Measurements from ENCODE around the gene WDR31. TPM values are rescaled to one million over a fixed set of nuclear protein-coding genes. Genes with fewer than 3 reads are reported as not detected.

The WDR31 gene
- total RNA-seq: 0.52 and 0.54 TPM in 2 replicates

DNA sequence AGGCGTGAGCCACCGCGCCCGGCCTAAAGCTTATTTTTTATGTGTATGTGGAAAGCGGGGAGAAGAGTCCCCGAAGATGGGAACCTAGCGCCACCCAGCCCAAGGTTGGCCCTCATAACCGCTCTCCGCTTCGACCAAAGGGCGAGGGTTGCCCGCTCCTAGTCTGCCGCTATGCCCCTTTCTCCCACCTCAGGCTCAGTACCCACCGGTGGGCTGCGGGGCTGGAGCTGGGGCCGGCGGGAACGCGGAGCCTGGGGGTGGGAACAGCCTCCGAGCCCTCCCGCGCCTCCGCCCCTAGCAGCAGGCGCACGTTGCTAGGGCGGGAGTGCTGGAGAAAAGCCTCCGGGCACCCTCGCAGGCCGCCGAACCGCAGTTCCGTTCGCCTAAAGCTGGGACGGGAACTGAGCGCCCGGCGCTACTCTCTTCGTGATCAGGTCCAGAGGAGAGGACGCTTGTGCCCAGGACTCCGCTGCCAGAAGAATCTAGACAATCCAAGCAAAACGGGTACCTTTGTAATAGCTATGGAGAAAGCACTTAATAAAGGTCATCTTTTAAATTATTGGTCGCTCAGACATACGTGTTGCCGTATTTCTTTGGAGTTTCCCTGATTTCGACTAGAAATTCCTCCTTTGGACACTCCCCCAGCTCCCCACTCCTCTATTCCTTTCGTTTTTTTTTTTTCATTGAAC, at the start of gene WDR31:
Gene WDR31 (minus strand): TSS at position 265 of the 689 bp plus-strand sequence. CDS start 8,253 bp downstream, outside the sequence.

DNA sequence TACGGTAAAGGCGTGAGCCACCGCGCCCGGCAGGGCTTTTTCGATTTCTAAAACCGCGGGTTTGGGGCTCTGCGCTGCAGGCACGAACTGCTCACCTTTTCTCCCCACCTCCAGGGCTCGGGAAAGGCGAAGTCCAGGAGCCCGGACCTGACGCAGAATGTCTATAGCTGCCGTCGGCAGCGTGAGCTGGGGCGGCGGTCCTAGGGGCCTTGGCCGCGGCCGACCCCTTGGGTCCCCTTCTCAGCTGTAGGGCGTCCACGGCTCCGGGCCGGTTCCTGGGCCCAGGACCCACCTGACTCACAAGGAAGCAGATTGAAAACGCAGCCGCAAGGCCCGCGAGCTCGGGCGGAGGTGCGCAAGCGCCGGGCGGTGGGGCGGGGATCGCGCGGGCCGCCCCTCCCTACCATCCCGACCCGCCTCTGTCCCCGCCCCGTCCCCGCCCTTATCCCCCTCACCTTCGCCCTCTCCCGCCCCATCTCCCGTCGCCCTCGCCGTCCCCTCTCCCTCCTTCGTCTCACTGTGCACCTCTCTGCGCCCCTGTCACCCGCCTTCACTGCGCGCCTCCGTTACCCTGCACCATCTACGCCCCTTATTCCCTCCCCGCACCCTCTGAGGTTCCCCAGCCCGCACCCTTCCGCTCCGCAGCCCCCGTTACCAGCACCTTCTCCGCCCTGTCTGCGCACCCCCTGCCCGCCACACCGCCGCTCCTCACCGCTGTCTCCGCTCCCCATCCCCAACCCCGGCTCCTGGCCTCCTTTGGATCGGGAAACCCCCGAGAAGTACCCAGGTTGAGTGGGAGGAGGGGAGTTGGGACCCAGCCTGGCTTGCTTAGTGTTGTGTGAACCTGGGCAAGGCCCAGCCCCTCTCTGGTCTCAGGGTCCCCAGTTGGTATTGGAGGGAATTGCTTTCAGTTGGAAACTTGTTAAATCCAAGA, 36.8 kb upstream of the WDR31 start, which contains the start of gene HDHD3:
Gene HDHD3 (minus strand): TSS at position 353 of the 934 bp plus-strand sequence. CDS start 2,632 bp downstream, outside the sequence.

DNA sequence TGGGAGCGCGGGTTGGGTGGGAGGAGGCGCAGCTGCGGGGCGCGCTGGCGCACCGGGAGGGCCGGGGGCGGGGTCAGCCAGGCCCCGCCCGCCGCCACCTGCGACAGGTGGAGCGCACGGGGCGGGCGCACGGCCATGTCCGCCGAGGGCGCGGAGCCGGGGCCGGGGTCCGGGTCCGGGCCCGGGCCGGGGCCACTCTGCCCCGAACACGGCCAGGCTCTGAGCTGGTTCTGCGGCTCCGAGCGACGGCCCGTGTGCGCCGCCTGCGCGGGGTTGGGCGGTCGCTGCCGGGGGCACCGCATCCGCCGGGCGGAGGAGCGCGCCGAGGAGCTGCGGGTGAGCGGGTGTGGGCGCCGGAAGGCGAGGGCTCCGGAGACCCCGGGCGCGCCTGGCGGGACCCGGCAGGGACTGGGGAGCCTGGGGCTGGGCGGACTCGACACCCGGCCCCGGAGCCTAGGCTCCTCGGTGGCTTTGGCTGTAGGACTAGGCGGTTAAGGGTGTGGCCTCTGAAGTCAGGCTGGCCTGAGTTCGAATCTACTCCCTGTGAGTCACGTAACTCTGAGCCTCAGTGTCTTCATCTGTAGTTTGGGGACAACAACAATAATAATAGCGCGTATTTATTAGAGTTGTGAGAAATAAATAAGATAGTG, 9.5 kb upstream of the WDR31 start, which contains the start of gene BSPRY:
Gene BSPRY (plus strand): TSS at position 97 of the 650 bp plus-strand sequence. CDS start 39 bp downstream, at position 136.

DNA sequence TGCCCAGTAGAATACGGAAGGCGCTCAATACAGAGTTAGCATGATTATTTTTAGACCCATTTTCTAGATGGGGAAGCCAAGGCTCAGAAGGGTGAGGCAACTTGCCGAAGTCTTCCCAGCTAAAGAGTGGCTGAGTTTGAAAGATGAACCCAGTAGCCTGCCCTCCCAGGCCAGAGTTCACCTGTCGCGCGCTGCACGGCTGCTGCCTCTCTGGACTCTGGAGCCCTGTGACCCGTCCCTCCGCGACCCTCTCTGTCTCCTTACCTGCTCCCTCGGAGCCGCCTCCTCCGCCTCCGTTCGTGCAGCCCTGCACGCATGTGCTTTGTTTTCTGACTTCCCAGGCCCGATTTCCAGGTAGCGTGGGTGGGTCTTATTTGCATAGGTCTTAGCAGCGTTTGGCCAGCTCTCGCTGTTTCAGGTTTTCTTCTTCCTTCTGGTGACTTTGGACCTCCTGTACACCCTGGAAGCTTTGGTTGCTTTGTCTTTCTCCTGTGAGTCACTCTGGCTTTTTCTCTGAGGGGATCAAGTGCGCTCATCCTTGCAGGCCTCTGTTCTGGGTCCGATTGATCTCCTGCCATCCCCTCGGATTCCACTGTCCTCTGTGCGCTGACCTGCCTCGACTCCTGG, 37.2 kb downstream of the WDR31 start, which contains the start of gene RNF183:
Gene RNF183 (minus strand): TSS at position 585 of the 627 bp plus-strand sequence. CDS start 5,192 bp downstream, outside the sequence.

DNA sequence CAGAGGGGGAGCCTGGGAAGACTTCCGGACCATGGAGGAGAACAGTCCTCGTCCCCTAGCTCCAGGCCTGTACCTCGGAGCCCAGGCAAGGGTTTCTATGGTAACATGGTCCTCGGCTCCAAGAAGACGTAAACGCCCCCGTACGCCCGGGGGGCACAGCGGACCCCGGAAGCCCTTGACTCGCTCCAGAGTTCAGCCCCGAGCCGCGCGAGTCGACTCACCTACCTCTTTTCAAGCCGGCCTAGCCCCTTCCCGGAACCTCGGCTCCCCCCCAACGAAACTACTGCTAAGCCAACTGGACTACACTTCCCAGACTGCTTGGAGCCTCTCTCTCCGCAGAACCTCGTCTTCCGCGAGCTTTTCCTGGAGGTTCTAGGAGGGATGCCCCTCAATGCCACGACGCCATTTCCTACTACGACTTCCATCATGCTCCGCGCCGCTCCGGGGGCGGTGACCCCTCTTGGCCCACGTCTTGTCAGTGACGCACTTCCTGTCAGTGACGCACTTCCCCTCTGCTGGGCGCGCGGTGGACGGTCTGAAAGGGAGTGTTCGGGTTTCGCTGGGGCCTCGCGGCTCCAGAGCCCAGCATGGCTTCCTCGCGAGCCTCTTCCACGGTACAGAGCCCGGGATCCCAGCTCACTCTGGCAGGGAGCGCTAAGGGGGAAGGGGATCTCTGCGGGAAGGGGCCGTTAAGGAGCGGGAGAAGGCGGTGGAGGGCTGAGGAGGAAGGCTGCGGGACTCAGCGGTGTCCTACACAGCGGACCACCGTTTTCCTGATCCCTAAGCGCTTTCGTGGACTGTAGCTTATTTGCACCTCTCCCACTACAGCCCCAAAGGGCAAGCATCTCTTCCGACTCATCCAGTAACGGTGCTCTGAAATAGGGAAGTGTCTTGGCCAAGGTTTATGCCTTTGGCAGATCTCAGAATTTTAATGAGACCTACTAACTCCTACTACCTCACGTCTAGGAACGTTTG, 64.6 kb downstream of the WDR31 start, which contains the start of the genes CDC26 and PRPF4:
Gene CDC26 (minus strand): TSS at position 416 of the 975 bp plus-strand sequence. CDS start 3,065 bp downstream, outside the sequence.
Gene PRPF4 (plus strand): TSS at position 502 of the 975 bp plus-strand sequence. CDS start 86 bp downstream, at position 588.

Other genes starting within 250 kb of the WDR31 start
- gene SLC31A2, start 189.3 kb downstream of the WDR31 start, total RNA-seq: 4.5 and 7.6 TPM in 2 replicates
- gene FKBP15, start 119.0 kb downstream of the WDR31 start, total RNA-seq: 16.1 and 16.5 TPM in 2 replicates
- 12.6 and 13.2 TPM in 2 replicates for gene SLC31A1, start 118.7 kb downstream of the WDR31 start, total RNA-seq
- gene CDC26, start 64.7 kb downstream of the WDR31 start, total RNA-seq: 33.2 and 41.1 TPM in 2 replicates
- gene PRPF4, start 64.6 kb downstream of the WDR31 start, total RNA-seq: 14.8 and 21.7 TPM in 2 replicates
- gene RNF183, start 36.9 kb downstream of the WDR31 start, total RNA-seq: not detected in 2 replicates
- not detected in 2 replicates for gene BSPRY, start 9.3 kb upstream of the WDR31 start, total RNA-seq
- 7.0 and 8.1 TPM in 2 replicates for gene HDHD3, start 36.7 kb upstream of the WDR31 start, total RNA-seq
- 11.8 and 12.1 TPM in 2 replicates for gene ALAD, start 61.0 kb upstream of the WDR31 start, total RNA-seq
- 26.4 and 38.2 TPM in 2 replicates for gene POLE3, start 70.4 kb upstream of the WDR31 start, total RNA-seq
- 0.34 and 0.43 TPM in 2 replicates for gene C9orf43, start 70.5 kb upstream of the WDR31 start, total RNA-seq
- gene RGS3, start 123.5 kb upstream of the WDR31 start, total RNA-seq: 146 and 222 TPM in 2 replicates